K562 (cell line): ENCODE measurements around the gene SLC22A12. TPM values are rescaled to one million over a fixed set of nuclear protein-coding genes. Genes with fewer than 3 reads are reported as not detected.
A peak's percentile ranks its signal among the peaks of the same experiment; 100 is the strongest.

Experiments
- CREM ChIP-seq: IDR thresholded peaks from 2 replicates; pipeline ENCODE4 v1.6.1; 2014; ENCODE audit warnings: antibody characterized with exemption, low read depth
- FUS ChIP-seq: fragments of 200-400 bp; formaldehyde crosslinking; optimal IDR thresholded peaks from 2 replicates; pipeline ENCODE3; 2017; ENCODE audit warnings: low read depth, low read length
- MGA ChIP-seq: fragments of 450-650 bp; IDR thresholded peaks from 2 replicates; pipeline ENCODE4 v1.6.1; 2016; ENCODE audit warnings: mild to moderate bottlenecking, moderate library complexity
- MLLT1 ChIP-seq, 2 experiments: fragments of 450-650 bp; IDR thresholded peaks; 2 replicates each; pipeline ENCODE4 v1.6.1; 2016
- NKRF ChIP-seq: fragments of 450-650 bp; IDR thresholded peaks from 2 replicates; pipeline ENCODE4 v1.6.1; 2016; ENCODE audit warnings: borderline replicate concordance
- SREBF2 ChIP-seq: sonication (generic); formaldehyde crosslinking; IDR thresholded peaks from 2 replicates; pipeline ENCODE4 v1.4.0; 2020; ENCODE audit warnings: mild to moderate bottlenecking, missing genetic modification reagents
- TCF15 ChIP-seq: fragments of 250-450 bp; sonication (Bioruptor Pico); IDR thresholded peaks from 2 replicates; pipeline ENCODE4 v1.8.0; 2022; ENCODE audit warnings: moderate library complexity, mild to moderate bottlenecking, inconsistent platforms
- ZNF121 ChIP-seq: sonication (generic); formaldehyde crosslinking; conservative IDR thresholded peaks from 2 replicates; pipeline ENCODE4 v1.8.0; 2022; ENCODE audit warnings: missing genetic modification reagents
- ZNF143 ChIP-seq: sonication (generic); formaldehyde crosslinking; IDR thresholded peaks from 2 replicates; pipeline ENCODE4 v1.9.0; 2022; ENCODE audit warnings: mild to moderate bottlenecking, missing genetic modification reagents
- ZNF507 ChIP-seq: conservative IDR thresholded peaks from 2 replicates; pipeline ENCODE4 v1.6.1; 2017; ENCODE audit warnings: missing genetic modification characterization, missing compliant biosample characterization
- ZNF644 ChIP-seq: fragments of 200-800 bp; sonication (Bioruptor generic); IDR thresholded peaks from 2 replicates; pipeline ENCODE4 v1.6.1; 2016; ENCODE audit warnings: low read depth, missing genetic modification characterization, missing compliant biosample characterization
- polyA plus RNA-seq, 8 experiments: library from polyadenylated mRNA; depleted of rRNA in 4 of 8; stranded (reverse) in 5 of 8; unstranded in 3 of 8; fragments of >200 nt; fragmentation: Nextera tagmentation in 2 of 8; fragmentation: Illumina TruSeq in 1 of 8; extraction: Ambion mirVana in 2 of 8; extraction: Trizol in 1 of 8; gene quantifications; 2 replicates each; pipeline versions ENCODE4 v1.2.1 to v1.2.3, GENCODE V29; 2011 to 2014; ENCODE audit warnings: inconsistent platforms in 1 of 8, missing spikeins in 1 of 8
- total RNA-seq, 7 experiments: library from RNA; depleted of rRNA in 6 of 7; stranded (reverse); fragments of >200 nt in 6 of 7; fragmentation: Illumina TruSeq in 2 of 7; extraction: Trizol in 2 of 7; gene quantifications; 2 replicates each; pipeline versions ENCODE4 v1.2.1 to v1.2.3, GENCODE V29; 2011 to 2021; ENCODE audit warnings: low replicate concordance in 1 of 7

Gene SLC22A12
- total and polyA plus RNA-seq, 9 of the 15 experiments (the other 6 are each of a cell fraction or from before 2014, with no cell fraction given): not detected

GRCh38 chr11:64629796-64630562 is 39.0 kb downstream of the SLC22A12 start (continued):
- no peak for TF ChIP-seq ZNF644
- TF ChIP-seq CREM: 0 out of 2 replicates have a peak, but pooled peaks have one; percentile 30
- peak; percentile 93 for TF ChIP-seq MGA
- TF ChIP-seq MLLT1 (IDR thresholded peaks at IDR 0.05): 0 out of 4 replicates have a peak, but pooled peaks of 1 of the 2 experiments have one; percentile 47
- TF ChIP-seq TCF15 (CRISPR knock-in tag): no peak
- TF ChIP-seq SREBF2: no peak
- TF ChIP-seq NKRF: no peak
- TF ChIP-seq FUS: no peak
- TF ChIP-seq ZNF121 (CRISPR knock-in tag): no peak
- TF ChIP-seq ZNF143 (CRISPR knock-in tag): no peak; the same call in 1 of the 2 replicates
- no peak for TF ChIP-seq ZNF507 (tag)
